Fibroblast of skin of scalp (primary cell): ENCODE results near the gene NIPSNAP3A.

ENCODE experiments used
- DNase-seq: peaks from one replicate; pipeline ENCODE4 v3.0.0-alpha.2; 2013

Gene NIPSNAP3A

DNA sequence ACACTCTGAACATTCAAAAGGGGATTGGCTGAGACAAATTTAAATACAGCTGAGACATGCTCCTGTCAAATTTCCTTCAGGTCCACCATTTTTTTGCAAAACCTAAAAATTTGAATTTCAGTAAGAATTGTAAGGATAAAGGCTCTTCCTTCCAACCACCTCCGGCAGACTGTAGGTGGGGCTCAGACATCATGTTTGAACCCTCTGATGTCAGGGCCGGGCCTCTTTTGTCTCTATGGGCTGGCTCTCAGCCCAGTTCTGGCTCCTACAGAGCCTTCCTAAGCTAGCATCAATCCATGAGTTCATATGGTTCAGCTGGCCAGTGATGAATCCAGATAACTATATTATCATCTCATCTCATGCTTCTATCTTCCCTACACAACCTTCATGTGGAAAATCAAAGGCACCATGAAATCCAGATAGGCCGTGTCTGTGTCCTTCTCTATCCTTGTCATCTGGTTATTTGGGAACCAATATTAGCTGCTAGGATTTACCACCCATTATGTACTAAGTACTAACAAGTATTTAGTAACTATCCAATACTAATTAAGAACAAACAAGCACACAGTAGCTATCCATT lies 60.6 kb downstream of the NIPSNAP3A start:
- DNase-seq, result peak; percentile 65
